ENCODE measurements around the gene TNNC1.

TNNC1 gene

DNA sequence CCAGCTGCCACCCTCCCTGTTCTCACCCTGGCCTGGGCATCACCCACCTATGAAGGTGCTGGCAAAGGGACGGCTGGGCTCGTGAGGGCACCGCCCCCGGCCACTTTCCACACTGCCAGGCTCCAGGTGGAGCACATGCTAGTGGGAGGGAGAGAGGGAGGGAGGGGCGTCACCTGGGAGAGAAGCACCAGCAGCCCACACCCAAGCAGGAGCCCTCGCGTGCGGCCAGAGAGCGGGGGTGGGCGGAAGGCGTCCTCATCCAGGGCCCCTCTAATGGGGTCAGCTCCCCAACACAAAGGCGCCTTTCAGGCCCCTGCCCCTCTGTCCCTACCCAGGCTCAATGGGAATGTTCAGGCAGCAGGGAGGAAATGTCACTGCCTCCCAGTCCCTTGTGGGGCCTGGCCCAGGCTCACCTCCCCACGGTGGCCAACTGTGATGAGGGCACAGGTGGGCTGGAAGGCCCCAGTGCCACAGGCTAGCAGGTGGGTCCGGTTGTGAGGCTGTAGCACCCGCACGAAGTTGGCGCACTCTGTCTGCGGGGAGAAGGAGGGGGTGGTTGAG, 12.0 kb downstream of the TNNC1 start:
- no peak for FAIRE-seq

DNA sequence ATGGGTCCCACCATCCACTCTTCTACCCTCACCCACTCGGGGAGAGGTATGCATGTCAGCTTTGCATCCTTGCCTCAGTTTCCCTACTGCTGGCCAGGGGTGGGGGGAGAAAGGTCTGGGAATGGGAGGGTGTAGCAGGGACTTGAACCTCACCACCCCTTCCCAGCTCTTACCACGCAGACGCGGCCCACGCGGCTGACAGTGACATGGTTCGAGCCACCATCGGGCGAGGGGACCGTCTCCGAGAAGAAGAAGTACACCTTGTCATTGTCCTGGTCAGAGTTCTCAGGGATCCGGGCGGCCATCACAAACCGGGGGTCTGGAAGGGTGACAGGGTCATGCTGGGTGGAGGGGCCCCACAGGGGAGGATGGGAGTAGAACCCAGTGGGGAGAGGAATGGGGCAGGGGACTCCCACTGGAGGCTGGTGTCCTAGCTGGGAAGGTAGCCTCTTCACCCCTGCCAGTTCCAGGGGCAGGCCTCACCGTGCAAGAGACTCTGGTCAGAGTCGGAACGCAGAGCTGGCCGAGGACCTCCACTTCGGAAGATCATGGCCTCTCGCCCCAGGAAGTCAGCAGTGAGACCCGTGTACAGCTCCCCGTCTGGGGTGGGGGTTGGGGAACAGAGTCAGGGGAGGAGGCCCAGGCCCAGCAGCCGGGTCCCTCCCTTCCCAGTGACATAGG, 12.6 kb downstream of the TNNC1 start:
- FAIRE-seq: no peak

DNA sequence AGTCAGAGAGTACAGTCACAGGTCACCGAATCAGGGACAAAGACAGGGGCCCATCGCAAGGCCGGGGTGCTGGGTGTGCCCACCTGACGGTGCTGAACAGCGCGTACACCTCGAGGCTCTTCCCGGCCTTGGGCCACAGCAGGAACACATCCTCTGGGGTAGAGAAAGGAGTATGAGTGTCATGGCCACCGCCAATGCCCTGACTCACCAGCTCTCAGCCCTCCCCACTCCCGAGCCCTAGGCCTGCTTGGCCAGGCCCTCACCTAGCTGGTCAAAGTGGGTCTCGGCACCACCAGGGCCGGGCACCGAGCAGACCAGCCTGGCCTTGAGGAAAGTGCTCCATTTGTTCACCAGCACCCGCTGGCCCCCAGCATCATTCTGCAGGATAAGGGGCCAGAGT, 13.2 kb downstream of the TNNC1 start:
- FAIRE-seq: no peak

DNA sequence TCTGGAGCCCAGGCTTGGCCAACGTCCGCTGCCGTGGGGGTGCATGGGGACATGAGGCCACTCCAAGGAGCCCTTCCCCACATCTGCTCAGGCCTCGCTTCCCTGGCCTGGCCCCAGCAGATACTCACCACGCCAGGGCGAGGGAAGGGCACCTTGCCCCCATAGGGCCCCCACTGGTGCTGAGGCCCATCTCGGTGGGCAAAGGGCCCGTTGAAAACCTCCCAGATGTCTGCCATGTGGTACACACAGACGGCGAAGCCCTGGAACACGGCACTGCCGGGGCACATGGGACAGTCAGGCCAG, 13.6 kb downstream of the TNNC1 start:
- FAIRE-seq: no peak

DNA sequence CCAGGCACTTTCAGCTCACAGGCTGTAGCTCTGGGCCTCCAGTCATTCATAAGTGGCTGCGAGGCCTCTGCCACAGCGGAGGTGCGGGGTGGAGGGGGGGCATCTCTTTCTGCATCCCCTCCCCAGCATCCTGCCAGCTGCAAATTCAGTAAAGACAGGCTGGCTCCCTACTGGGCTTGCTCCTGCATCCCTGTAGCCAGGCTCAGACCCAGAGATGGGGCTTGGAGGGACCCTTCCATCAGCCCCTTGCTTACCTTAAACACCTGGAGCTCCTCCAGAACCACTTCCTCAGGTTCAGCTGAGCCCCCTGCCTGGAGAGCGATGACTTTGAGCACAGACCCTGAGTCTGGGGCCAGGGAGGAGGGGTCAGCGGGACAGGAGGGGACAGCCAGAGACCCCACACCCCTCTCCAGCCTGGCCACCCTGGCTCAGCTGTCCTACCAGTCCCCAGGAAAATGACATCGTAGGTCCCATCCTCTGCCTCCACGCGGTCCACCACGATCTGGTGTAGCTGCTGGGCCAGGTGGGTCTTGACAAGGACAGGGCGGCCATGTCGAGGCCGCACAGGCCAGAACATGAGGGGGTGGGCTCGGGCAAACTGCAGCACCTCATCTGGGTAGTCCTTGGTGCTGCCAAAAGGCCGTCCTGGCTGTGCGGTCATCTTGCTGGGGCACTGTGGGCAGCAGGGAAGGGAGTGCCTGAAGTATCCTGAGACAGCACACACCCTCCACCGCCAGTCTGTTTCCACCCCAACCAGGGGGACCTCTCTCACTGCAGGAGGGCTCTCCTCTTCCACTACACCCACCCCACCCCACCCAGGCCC, 14.2 kb downstream of the TNNC1 start:
- FAIRE-seq: no peak

DNA sequence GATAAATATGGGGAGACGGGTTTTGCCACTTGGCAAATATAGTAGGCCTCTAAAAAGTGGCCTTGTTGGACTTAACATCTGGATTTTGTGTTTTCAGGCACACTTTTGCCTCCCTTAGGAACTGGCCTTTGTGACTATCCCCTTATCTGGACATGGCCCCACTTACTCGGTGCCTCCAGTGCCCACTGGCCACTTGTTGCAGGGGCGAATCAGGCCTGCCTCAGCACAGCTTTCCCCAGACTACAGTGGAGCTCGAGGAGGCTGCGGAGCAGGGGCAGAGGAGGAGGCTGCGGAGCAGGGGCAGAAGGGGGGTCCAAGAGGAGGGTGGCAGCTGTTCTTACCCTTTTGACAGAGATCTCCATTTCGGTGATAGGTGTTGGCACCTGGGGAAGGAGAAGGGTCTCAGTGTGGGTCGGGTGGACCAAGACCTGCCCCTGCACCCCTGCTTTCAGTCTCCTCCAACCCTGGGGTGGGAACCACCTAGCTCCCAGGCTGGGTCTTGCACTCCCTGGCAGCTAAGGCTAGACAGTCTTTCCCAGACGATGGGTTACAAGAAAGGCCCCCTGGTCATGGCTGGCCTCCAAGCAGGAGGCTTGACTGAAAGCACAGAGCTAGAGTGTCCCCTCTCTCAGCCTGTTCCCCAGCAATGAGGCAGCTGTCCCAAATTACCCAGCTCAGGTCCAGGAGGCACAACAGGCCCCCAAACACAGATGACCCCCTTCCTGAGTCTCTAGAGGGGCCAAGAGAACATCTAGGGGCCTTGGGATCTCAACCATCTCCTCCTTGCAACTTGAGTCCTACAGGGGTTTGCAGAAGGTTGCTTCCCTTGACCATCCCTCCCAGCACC, 15.0 kb downstream of the TNNC1 start:
- FAIRE-seq: no peak

DNA sequence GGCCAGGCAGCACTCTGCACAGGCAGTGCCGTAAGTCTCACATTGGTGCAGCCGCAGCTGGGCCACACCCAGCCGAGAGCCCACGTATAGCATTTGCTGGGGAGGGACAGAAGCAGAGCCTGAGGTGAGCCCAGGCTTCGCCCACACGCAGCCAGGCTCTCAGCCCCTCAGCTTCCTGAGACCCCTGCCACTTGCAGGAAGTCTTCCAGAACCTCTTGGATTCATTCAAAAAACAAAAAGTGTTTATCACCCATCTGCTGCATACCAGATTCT, 15.8 kb downstream of the TNNC1 start:
- FAIRE-seq: no peak

DNA sequence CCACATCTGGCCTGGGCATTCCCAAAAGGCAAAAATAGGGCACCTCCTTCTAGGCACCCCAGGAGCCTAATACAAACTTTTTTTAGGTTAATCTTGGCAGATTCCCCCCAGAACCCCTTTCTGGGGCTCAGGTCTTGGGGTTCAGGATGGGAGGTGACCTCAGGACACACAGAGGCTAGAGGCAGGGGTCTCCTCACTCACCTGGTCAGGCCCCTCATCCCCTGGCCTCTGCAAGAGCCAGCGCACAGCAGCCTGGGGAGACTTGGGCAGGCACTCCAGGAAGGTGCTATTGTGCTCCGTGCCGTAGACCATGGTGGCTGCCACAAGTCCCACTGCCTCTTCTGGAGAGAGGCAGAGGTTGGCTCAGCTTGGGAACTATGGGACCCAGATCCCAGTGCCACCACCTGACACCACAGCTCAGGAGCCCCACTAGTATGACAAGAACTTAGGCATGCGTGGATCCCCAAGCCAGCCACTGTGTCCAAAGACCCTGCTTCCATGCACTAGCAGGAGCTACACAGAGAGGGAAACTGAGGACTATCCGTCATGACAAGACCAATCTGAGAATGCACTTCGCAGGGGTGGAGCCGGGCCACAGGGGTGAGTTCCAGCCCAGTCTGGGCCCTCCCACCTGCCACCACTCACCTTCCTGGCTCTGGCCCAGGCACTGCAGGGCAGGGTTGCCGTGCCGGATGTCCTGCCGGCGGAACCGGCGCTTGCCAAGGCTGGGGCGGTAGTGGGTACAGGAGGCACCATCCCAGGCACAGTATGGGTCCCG, 16.3 kb downstream of the TNNC1 start:
- no peak for FAIRE-seq

DNA sequence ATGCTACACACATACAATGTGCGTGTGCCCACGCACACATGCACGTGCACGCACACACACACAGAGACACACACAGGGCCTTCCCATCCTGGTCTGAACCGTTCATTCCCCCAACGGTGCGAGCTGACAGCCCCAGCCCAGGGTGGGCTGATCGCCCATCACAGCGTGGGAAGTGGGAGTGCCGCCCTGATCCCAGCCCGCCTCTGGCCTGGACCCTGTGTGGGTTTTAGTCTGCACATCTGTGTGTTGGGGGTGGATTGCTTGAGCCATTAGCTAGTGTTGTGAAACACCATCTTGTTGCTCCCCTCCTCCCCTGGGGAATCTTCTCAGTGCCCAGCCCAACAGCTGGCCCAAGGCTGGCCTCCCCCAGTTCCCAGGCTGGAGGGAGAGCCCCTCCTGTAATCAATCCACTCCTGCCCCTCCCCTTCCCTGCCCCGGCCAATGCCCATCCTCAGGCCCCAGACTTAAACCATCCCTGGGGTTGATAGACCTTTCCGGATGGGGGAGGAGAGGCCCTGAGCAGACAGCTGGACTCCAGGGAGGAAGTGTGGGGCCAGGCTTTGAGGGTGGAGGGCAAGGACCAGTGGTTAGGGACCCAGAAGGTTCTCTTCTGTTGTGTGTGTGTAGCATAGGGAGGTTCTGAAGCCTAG, 17.2 kb downstream of the TNNC1 start:
- FAIRE-seq: no peak

DNA sequence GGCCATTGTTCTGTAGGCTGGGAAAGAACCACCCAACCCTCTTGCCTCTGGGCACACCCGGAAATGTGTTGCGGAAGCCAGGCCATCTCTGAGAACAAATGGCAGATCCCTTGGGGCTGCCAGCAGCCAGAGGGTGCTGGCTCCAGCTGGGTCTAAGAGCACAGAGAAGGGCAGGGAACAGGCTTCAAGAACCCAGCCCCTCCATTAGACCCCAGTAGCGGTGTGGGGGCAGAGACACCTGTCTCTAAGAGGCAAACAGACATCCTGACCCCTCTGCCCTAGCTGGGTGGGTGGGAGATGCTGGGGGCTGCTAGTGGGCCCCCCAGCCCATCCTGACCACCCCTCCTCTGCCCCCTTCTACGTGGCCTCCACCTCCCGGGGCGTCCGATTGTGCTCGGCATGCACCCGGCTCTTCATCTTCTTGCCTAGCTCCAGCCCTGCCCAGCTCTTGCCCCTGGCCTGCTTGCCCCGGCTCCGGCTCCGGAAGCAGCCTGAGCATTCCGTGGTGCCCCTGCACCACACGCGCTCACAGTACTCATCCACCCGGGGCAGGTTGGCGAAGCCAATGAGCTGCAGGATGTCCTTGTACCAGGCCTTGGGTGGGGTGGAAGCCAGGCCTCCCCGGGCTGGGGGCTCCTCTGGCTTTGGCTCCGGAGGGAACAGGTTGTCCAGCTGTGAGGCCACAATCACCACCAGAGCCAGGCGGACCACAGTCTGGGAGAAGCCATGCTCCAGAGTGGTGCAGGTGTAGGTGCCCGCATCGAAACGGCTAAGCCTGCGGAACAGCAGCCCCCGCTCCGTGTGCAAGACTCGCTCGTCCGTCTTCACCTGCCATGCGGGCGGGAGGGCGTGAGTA, 18.4 kb downstream of the TNNC1 start:
- FAIRE-seq: no peak

DNA sequence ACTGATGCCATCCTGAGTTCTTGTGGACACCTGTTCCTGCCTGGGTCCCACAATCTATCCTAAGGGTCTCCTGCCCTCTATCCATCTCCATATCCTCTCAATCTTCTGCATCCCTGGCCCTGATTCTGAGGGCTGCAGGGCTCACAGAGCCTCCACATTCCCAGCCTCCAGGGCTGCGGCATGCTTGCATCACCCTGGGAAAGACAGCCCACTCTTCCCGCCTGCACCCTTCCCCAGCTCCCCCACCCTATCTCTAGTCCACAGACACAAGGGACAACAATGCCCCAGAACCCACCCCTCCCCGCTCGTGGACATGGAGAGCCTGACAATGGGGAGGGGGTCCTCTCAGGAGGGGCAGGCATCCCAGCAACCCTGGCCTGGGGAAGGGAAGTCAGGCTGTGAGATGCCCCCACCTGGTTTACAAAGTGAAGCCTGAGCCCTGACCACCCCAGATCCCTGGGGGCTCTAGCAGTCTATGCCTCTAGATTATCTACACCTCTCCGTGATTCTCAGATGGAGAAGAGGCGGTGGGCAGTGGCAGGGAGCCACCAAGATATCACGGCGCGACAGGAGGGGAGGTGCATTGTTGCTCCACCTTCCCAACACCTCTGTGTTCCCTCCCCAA, 19.2 kb downstream of the TNNC1 start:
- no peak for FAIRE-seq

DNA sequence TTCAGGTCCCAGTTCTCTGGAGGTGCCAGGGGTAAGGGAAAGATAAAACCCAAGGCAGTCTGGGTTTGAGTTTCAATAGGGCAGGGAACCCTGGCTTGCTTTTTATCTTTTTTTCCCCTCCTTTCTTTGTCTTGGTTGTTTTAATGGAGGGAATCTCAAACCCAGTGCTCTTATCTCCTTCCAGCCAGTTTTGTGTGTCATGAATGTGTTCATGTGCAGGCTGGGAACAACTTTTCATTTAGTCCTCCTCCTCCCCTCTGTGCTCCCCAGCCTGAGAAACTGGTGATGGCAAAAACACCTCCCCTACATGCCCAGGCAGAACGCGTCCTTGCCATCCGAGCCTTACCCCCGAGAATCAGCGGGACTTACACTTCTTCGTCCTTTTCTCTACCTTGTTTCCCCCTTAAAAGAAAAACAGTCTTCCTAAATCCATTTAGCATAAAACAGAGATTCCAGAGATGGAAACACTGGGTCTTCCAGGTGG, 19.8 kb downstream of the TNNC1 start:
- no peak for FAIRE-seq

DNA sequence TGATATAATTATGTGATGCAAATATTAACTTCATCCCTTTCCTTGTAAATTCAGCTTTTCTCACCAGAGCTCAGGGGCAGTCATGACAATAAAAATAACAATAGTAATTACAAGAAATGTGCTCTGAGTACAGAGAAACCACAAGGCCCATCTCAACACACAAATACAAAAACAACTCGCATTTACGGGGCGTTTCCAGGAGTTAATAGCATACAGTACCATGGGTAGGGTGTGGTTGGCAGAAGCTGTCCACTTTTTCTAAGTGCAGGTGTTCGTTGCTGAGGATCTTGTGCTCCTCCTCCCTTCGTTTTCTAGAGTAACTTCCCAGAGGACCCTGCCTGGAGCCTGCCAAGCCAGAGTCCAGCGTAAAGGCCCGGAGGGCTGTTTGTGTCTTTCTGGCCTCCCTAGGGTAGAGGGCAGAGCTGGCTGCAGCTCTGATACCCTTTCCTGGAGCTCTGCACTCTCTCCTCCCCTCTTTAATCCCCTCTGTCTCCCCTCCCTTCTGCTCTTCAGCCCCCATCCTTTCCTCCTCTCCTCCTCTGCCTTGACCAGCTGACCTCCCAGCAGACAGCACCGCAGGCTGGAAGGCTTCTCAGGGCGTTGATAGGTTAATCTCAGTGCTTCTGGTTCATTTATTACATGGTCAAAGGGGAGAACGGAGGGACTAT, 20.4 kb downstream of the TNNC1 start:
- no peak for FAIRE-seq

DNA sequence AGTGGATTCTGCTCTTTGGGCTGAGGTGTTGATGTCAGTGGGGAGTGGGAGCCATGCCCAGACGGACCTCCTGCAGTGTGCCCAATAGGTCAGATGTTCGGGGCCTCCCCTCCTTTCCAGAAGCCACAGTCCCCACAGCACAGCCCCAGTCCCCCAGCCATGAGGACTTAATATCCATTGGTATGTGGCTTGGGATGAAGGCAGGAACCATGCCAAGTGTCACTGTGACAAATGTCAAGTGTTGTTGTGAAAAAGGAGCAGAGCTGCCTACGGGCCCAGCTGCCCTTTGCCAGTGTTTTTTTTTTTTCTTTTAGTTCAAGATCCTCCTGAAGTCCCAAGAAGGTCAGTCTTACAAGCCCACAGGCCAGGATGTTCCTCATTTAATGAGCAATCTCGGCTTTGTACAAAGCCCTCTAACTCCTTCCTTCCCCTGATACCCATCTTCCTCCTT, 21.1 kb downstream of the TNNC1 start:
- no peak for FAIRE-seq

DNA sequence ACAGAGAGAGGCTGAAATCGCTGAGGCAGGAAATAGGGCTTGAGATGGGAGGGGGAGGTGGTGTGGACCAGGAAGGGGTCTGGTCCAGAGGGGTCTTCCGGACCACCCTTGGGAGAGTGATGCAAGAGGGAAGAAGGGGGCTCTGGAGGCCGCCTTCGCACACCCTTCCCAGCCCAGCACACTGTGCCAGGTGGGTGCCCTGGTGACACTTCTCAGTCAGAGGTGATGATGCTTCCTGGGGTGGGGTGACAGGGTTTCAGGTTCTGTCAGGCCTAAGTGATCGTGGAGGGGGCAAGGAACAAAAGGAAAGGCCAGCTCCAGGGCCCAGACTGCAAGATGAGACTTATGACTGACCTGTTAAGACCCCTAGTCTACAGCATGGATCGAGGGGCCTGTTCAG, 21.6 kb downstream of the TNNC1 start:
- FAIRE-seq: no peak

DNA sequence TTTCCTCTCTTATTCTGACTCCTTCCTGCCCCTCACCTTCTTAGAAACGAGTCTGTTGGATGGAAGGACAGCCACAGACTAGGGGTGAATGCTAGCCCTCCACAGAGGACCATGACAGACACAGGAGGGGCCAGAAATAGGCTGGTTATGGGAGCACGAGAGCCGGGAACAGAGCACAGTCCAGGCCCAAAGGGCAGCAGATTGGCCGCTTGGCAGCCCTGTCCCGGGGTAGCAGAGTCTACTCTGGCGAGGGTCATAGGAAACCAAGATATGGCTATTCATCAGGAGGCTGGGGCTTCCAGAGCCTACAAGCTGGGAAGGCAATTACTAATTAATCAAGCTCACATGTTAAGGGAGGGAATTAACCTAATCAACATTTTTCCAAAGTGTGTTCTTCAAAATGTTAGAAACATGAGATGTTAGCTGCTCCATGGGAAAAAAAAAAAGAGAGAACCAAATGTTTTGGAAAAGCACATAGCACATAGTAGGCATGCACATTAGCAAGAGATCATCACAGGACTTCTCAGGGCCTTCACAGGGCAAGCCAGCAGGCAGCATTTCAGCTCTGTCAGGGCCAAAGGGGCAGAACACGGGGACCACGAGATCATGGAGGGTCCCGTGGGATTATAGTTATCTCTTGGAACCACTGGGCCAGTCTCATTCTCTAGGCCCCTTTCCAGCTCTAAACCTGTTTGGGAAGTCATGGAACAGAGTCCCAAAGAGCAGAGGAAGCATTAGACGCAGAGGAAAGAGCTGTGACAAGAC, 22.2 kb downstream of the TNNC1 start:
- FAIRE-seq: no peak

DNA sequence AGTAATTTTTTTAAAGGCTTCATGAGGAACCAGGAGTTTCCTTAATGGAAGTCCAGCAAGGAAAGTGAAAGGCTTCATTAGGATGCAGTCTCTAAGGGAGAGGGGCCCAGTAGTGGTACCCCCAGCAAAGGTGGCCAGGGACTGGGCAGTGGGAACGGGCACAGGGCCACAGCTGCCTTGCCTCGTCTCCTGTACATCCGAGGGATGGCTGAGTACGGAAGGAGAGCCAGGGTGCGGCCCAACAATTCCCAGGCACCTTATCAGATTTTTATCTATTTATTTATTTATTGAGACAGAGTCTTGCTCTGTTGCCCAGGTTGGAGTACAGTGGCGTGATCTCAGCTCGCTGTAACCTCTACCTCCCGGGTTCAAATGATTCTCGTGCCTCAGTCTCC, 23.4 kb downstream of the TNNC1 start:
- FAIRE-seq: no peak

DNA sequence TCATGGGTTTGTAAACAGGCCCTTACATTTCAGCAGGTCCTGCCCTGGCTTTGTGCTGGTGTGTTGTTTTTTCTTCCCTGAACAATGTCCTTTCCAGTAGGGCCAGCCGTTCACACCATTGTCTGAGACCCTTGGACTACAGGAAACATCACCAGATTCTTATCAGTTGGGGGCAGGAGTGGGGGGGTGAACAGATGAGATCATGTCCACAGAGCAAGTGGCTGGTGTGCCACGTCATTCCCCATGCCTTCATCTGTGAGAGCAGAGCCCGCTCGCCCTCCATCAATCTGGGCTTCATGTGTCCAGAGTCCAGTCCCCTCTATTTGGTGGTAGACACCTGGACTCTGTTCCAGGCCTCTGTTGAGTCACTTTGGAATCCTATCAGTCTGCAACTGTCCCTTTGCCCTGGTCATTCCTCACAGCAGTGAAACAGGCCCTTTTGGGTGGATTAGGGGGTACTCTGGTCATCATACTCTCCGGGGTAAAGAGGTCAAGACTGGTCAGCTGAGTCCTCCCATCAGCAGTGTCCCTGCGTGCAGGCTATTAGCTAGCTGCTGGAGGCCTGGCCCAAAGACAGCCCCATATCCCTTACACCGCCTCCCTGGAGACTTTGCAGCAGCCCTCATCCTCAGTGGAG, 23.9 kb downstream of the TNNC1 start:
- FAIRE-seq: no peak

DNA sequence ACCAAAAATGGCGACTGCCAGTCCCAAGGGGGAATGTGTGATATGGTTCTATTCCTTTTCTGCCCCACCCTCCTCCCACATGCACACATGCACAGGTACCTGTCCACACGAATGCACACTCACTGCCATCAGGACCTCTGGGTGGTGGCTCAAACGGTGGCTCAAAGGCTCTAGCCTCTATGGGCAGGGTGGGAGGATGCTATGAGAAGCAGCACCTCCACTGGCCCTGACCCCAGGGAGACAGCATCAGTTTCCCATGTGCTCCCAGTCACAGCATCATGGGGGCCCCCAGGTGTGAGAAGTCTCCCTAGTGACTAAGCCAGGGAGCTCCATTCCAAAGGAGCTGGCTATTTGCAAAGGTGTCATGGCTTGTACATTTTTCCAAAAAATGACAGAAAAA, 24.8 kb downstream of the TNNC1 start:
- no peak for FAIRE-seq
